HepG2 (cell line): ENCODE results near the gene NDUFS7. TPM values are rescaled to one million over a fixed set of nuclear protein-coding genes. Genes with fewer than 3 reads are reported as not detected.

Experiments
- ATAC-seq: fragments of 200-7000 bp; cut with Tn5 transposase; 3 replicates; pipeline ENCODE4 v1.9.1; 2020; ENCODE audit warnings: mild to moderate bottlenecking, moderate library complexity
- BruUV-seq: library from RNA; stranded (reverse); fragments of 400-500 nt; replicated peaks from 2 replicates; lab custom pipeline; 2021; lab: Mats Ljungman, UMichigan
- CTCF ChIA-PET: fragments of 300-600 bp; formaldehyde crosslinking; extraction: SDS; loops from one replicate; lab custom pipeline; 2021; ENCODE audit warnings: low total read pairs, inconsistent platforms, low intra/inter-chr PET ratio; lab: Yijun Ruan, JAX
- POLR2A ChIA-PET: fragments of 350-600 bp; sonication (Branson Sonifier 250); formaldehyde crosslinking; loops from one replicate; lab custom pipeline; 2020; ENCODE audit warnings: antibody characterized with exemption, inconsistent platforms; lab: Yijun Ruan, JAX
- DNase-seq: peaks from one replicate; pipeline ENCODE4 v3.0.0-alpha.2; 2015; ENCODE audit warnings: low spot score
- FAIRE-seq: peaks from 3 replicates; lab custom pipeline; 2011; peaks lifted over from hg19 to GRCh38; lab: Jason Lieb, UNC
- H2AFZ ChIP-seq: one replicate; pipeline ENCODE4 v1.6.1; 2011; ENCODE audit warnings: low read length, inconsistent platforms
- H3K27ac ChIP-seq: fragments of 300-600 bp; 3 replicates; pipeline ENCODE4 v1.8.0; 2011; ENCODE audit warnings: mixed run types, mild to moderate bottlenecking, mixed read lengths, low read length, inconsistent platforms; ENCODE audit not compliant: insufficient read depth; ENCODE audit errors: extremely low read length
- H3K27me3 ChIP-seq, 2 experiments: fragments of 200-600 bp in 1 of 2; 2 replicates in 1 of 2; 3 replicates in 1 of 2; pipeline versions ENCODE4 v1.6.0 to v1.8.0; 2011; ENCODE audit warnings: low read length in 2 of 2, mild to moderate bottlenecking in 2 of 2, moderate library complexity in 2 of 2, inconsistent platforms in 1 of 2; ENCODE audit not compliant: insufficient read depth in 2 of 2, control insufficient read depth in 1 of 2
- H3K36me3 ChIP-seq, 2 experiments: fragments of 200-600 bp in 1 of 2; replicated peaks in 1 of 2; 2 replicates in 1 of 2; 3 replicates in 1 of 2; pipeline versions ENCODE4 v1.5.1 to v1.8.0; 2011; ENCODE audit warnings: low read length in 2 of 2, inconsistent platforms in 1 of 2; ENCODE audit not compliant: insufficient read depth in 2 of 2, control insufficient read depth in 1 of 2
- H3K4me1 ChIP-seq: 2 replicates; pipeline ENCODE4 v1.5.1; 2012; ENCODE audit warnings: low read length, inconsistent platforms; ENCODE audit not compliant: insufficient read depth
- H3K4me2 ChIP-seq: 2 replicates; pipeline ENCODE4 v1.6.0; 2011; ENCODE audit warnings: low read depth, low read length, inconsistent platforms
- H3K4me3 ChIP-seq, 3 experiments: fragments of 200-600 bp in 1 of 3; sonication (generic), shearing (Covaris generic) in 1 of 3; replicated peaks in 1 of 3; 2 replicates each; pipeline ENCODE4 v1.5.1; 2011 to 2016; ENCODE audit warnings: low read length in 3 of 3, inconsistent platforms in 2 of 3, low read depth in 2 of 3, mild to moderate bottlenecking in 2 of 3, control low read depth in 1 of 3, mixed read lengths in 1 of 3; ENCODE audit not compliant: insufficient read depth in 1 of 3
- H3K79me2 ChIP-seq: one replicate; pipeline ENCODE4 v1.6.1; 2011; ENCODE audit warnings: low read length, inconsistent platforms; ENCODE audit not compliant: insufficient read depth
- H3K9ac ChIP-seq: 2 replicates; pipeline ENCODE4 v1.6.0; 2011; ENCODE audit warnings: mild to moderate bottlenecking, low read depth, low read length, inconsistent platforms; ENCODE audit not compliant: insufficient read depth
- H3K9me3 ChIP-seq: 2 replicates; pipeline ENCODE4 v1.5.1; 2012; ENCODE audit warnings: mild to moderate bottlenecking, low read length
- H4K20me1 ChIP-seq: 2 replicates; pipeline ENCODE4 v1.6.0; 2011; ENCODE audit warnings: inconsistent platforms, mild to moderate bottlenecking, low read length, moderate library complexity; ENCODE audit not compliant: insufficient read depth
- HNF4A ChIP-seq: sonication (generic); formaldehyde crosslinking; IDR thresholded peaks from 2 replicates; pipeline ENCODE4 v1.4.0; 2020; ENCODE audit warnings: missing genetic modification reagents
- KAT8 ChIP-seq: IDR thresholded peaks from 2 replicates; pipeline ENCODE4 v1.6.1; 2016; ENCODE audit warnings: missing genetic modification reagents, missing compliant biosample characterization
- NCOA1 ChIP-seq: sonication (generic); formaldehyde crosslinking; IDR thresholded peaks from 2 replicates; pipeline ENCODE4 v1.9.0; 2021; ENCODE audit warnings: missing genetic modification reagents
- NRL ChIP-seq: sonication (generic); formaldehyde crosslinking; IDR thresholded peaks from 2 replicates; pipeline ENCODE4 v1.5.0; 2020; ENCODE audit warnings: missing genetic modification reagents, mild to moderate bottlenecking, moderate library complexity, borderline replicate concordance
- PHF21A ChIP-seq: sonication (generic); formaldehyde crosslinking; IDR thresholded peaks from 2 replicates; pipeline ENCODE4 v1.5.0; 2020; ENCODE audit warnings: mild to moderate bottlenecking, missing genetic modification reagents
- PRMT3 ChIP-seq: sonication (generic); formaldehyde crosslinking; IDR thresholded peaks from 2 replicates; pipeline ENCODE4 v1.8.1; 2022; ENCODE audit warnings: low read depth, mild to moderate bottlenecking, moderate library complexity, missing genetic modification reagents, borderline replicate concordance
- SP2 ChIP-seq: sonication (generic); formaldehyde crosslinking; IDR thresholded peaks from 2 replicates; pipeline ENCODE4 v1.5.1; 2020; ENCODE audit warnings: mild to moderate bottlenecking, missing genetic modification reagents
- TMF1 ChIP-seq: sonication (generic); formaldehyde crosslinking; IDR thresholded peaks from 2 replicates; pipeline ENCODE4 v1.8.1; 2022; ENCODE audit warnings: low read depth, missing genetic modification reagents
- ZNF256 ChIP-seq: sonication (generic); formaldehyde crosslinking; conservative IDR thresholded peaks from 2 replicates; pipeline ENCODE4 v1.4.0; 2020; ENCODE audit warnings: missing genetic modification reagents
- WGBS: methylation state at CpG from one replicate; pipeline ENCODE4 v1.1.6; 2017; ENCODE audit warnings: low lambda C conversion rate; 5-methylcytosine and 5-hydroxymethylcytosine counted together
- in situ Hi-C: cut with HindIII; loops from 2 replicates; pipeline ENCODE4 v1.10.0; 2017; ENCODE audit warnings: low pct_unique_long_range_greater_than_20kb; ENCODE audit not compliant: extremely low pct_ligation_motif_present
- intact Hi-C: fragments of 100-400 bp; cut with micrococcal nuclease; formaldehyde crosslinking; loops from one replicate; pipeline ENCODE4 v1.10.0; 2022; ENCODE audit not compliant: unreplicated experiment
- polyA plus RNA-seq, 8 experiments: library from polyadenylated mRNA; depleted of rRNA in 3 of 8; stranded (reverse) in 7 of 8; unstranded in 1 of 8; fragments of >200 nt; fragmentation: Illumina TruSeq in 4 of 8; extraction: Trizol in 4 of 8; gene quantifications; 2 replicates each; pipeline versions ENCODE4 v1.2.1 to v1.2.3, GENCODE V29; 2011 to 2016; ENCODE audit warnings: low read depth in 4 of 8, missing spikeins in 1 of 8, mixed read lengths in 1 of 8; ENCODE audit not compliant: insufficient read depth in 1 of 8
- total RNA-seq, 5 experiments: library from RNA; depleted of rRNA; stranded (reverse); fragments of >200 nt; fragmentation: Illumina TruSeq; extraction: Trizol; gene quantifications; 2 replicates each; pipeline ENCODE4 v1.2.3, GENCODE V29; 2016; ENCODE audit warnings: low read depth in 1 of 5
- TF ChIP-seq, protein P1 (sequence below): sonication (generic); formaldehyde crosslinking; IDR thresholded peaks from 2 replicates; pipeline ENCODE4 v1.5.0; 2020; ENCODE audit warnings: missing genetic modification reagents
- TF ChIP-seq, protein P2 (sequence below): sonication (generic); formaldehyde crosslinking; IDR thresholded peaks from 2 replicates; pipeline ENCODE4 v1.5.0; 2020; ENCODE audit warnings: mild to moderate bottlenecking, missing genetic modification reagents
- TF ChIP-seq, protein P3 (sequence below): IDR thresholded peaks from 2 replicates; pipeline ENCODE4 v1.6.1; 2018; ENCODE audit warnings: missing genetic modification reagents
- TF ChIP-seq, protein P4 (sequence below): sonication (generic); formaldehyde crosslinking; IDR thresholded peaks from 2 replicates; pipeline ENCODE4 v1.5.0; 2020; ENCODE audit warnings: missing genetic modification reagents

The NDUFS7 gene
- total and polyA plus RNA-seq, 2 of the 13 experiments (the other 11 are each of a cell fraction or from before 2014, with no cell fraction given), result 34.3 to 66.9 TPM

DNA sequence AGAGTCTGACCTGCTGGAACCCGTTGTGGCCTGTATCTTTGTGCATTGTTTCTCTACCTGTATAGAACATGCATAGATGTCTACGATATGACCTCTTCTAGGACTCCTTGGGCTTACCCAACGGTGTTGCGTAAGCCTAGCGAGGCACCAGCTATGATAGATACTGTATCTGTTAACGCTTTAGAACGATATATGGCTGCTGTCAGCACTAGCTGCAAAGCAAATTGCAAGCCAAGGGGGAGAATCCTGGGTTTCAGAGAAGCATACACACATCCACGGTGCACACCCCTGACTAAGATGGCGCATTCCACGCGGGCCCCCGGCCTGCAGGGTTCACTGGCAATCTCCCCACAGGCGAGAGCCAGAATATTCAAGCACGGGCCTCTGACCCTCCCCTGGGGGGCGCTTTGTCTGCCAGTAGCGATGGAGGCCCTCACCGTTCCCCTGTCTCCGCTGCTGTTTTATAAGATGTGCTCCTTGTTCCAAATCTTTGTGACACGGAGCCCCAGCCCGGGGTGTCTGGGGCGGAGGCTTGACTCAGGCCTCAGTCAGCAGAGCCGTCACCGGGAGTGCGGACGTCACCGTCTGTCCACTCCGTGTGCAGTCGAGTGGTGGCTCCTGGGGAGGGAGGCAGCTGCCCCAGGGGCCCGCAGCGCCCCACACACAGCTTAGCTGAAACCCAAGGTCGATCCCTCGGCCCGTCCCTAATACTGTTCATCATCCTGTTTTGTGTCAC is 41.6 kb downstream of the NDUFS7 start:
- 92% methylated on average over 27 of the region's 33 CpGs for WGBS
- intact Hi-C loops (no loop called here), in situ Hi-C loops (no loop called here)
- no TSS peak for BruUV-seq
- Histone ChIP-seq H2AFZ (no peak overlapping the region), H3K36me3 (peaks cover 34 to 79% of the 10 kb centered on the region in 2 experiments), H3K4me3 (no peak overlapping the region), H4K20me1 (peaks cover 19% of the 10 kb centered on the region), H3K4me2 (no peak overlapping the region), H3K9me3 (no peaks in the 10 kb centered on the region), H3K27me3 (no peaks in the 10 kb centered on the region), H3K9ac (no peak overlapping the region), H3K4me1 (peaks cover 41% of the 10 kb centered on the region), H3K79me2 (peaks cover 38% of the 10 kb centered on the region), H3K27ac (peak overlapping the region; percentile 80)
- ChIA-PET CTCF (no interaction called here), POLR2A (interaction anchor here (0.8 to 2.1 kb wide), 6 partner anchors 9 to 156 kb away, joined by 3 to 15 read pairs (median 6); partner anchors contain the start of gene CIRBP)
- DNase-seq (no peak), FAIRE-seq (peak; percentile 28), ATAC-seq (no peak)
- TF ChIP-seq, protein P1, sequence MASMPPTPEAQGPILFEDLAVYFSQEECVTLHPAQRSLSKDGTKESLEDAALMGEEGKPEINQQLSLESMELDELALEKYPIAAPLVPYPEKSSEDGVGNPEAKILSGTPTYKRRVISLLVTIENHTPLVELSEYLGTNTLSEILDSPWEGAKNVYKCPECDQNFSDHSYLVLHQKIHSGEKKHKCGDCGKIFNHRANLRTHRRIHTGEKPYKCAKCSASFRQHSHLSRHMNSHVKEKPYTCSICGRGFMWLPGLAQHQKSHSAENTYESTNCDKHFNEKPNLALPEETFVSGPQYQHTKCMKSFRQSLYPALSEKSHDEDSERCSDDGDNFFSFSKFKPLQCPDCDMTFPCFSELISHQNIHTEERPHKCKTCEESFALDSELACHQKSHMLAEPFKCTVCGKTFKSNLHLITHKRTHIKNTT, result no peak
- TF ChIP-seq SP2 (CRISPR knock-in tag) (no peak), KAT8 (CRISPR knock-in tag) (no peak), HNF4A (no peak), TMF1 (CRISPR knock-in tag) (no peak), NRL (CRISPR knock-in tag) (no peak), PHF21A (CRISPR knock-in tag) (no peak), PRMT3 (CRISPR knock-in tag) (no peak), ZNF256 (CRISPR knock-in tag) (no peak), NCOA1 (CRISPR knock-in tag) (no peak)
- TF ChIP-seq, protein P2, sequence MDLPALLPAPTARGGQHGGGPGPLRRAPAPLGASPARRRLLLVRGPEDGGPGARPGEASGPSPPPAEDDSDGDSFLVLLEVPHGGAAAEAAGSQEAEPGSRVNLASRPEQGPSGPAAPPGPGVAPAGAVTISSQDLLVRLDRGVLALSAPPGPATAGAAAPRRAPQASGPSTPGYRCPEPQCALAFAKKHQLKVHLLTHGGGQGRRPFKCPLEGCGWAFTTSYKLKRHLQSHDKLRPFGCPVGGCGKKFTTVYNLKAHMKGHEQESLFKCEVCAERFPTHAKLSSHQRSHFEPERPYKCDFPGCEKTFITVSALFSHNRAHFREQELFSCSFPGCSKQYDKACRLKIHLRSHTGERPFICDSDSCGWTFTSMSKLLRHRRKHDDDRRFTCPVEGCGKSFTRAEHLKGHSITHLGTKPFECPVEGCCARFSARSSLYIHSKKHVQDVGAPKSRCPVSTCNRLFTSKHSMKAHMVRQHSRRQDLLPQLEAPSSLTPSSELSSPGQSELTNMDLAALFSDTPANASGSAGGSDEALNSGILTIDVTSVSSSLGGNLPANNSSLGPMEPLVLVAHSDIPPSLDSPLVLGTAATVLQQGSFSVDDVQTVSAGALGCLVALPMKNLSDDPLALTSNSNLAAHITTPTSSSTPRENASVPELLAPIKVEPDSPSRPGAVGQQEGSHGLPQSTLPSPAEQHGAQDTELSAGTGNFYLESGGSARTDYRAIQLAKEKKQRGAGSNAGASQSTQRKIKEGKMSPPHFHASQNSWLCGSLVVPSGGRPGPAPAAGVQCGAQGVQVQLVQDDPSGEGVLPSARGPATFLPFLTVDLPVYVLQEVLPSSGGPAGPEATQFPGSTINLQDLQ (CRISPR knock-in tag), result no peak
- TF ChIP-seq, protein P3, sequence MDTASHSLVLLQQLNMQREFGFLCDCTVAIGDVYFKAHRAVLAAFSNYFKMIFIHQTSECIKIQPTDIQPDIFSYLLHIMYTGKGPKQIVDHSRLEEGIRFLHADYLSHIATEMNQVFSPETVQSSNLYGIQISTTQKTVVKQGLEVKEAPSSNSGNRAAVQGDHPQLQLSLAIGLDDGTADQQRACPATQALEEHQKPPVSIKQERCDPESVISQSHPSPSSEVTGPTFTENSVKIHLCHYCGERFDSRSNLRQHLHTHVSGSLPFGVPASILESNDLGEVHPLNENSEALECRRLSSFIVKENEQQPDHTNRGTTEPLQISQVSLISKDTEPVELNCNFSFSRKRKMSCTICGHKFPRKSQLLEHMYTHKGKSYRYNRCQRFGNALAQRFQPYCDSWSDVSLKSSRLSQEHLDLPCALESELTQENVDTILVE (CRISPR knock-in tag), result no peak
- TF ChIP-seq, protein P4, sequence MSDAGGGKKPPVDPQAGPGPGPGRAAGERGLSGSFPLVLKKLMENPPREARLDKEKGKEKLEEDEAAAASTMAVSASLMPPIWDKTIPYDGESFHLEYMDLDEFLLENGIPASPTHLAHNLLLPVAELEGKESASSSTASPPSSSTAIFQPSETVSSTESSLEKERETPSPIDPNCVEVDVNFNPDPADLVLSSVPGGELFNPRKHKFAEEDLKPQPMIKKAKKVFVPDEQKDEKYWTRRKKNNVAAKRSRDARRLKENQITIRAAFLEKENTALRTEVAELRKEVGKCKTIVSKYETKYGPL (CRISPR knock-in tag), result no peak
